ENCODE data around the gene DDX31.

DDX31 gene

DNA sequence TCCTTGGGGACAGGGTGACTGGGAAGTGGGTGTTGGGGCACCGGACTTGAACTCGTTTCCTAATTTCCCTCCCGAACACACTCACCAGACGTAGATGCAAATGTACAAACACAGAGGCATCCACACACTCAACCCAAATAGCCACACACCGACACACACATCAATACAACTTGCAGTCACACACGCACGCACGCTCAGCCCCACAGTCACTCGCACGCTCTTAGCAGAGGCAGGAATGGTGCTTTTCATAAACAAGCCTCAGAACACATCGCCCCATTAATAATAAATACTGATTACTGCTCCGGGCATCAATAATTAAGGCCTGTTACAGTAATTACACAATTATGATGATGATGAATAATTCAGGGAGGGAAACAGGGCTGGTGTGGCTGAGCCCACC is 81.7 kb downstream of the DDX31 start:
- peaks cover 9% of the 10 kb centered on the region for H3K27me3 ChIP-seq (ENCODE audit: control insufficient read depth, insufficient read depth, low read length)
- H3K4me3 ChIP-seq (ENCODE audit: low read depth, low read length), result no peak overlapping the region
- TF ChIP-seq, protein P1, sequence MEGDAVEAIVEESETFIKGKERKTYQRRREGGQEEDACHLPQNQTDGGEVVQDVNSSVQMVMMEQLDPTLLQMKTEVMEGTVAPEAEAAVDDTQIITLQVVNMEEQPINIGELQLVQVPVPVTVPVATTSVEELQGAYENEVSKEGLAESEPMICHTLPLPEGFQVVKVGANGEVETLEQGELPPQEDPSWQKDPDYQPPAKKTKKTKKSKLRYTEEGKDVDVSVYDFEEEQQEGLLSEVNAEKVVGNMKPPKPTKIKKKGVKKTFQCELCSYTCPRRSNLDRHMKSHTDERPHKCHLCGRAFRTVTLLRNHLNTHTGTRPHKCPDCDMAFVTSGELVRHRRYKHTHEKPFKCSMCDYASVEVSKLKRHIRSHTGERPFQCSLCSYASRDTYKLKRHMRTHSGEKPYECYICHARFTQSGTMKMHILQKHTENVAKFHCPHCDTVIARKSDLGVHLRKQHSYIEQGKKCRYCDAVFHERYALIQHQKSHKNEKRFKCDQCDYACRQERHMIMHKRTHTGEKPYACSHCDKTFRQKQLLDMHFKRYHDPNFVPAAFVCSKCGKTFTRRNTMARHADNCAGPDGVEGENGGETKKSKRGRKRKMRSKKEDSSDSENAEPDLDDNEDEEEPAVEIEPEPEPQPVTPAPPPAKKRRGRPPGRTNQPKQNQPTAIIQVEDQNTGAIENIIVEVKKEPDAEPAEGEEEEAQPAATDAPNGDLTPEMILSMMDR (IDR thresholded peaks at IDR 0.05), result no peak
- no peaks in the 10 kb centered on the region for H3K79me2 ChIP-seq
- H2AFZ ChIP-seq, result no peak overlapping the region
- H3K36me3 ChIP-seq (ENCODE audit: control insufficient read depth, insufficient read depth, low read length), result no peaks in the 10 kb centered on the region
- H3K4me2 ChIP-seq (ENCODE audit: low read length), result no peak overlapping the region
- H3K9me3 ChIP-seq (ENCODE audit: control insufficient read depth, low read length), result no peaks in the 10 kb centered on the region
- no peak overlapping the region for H3K9ac ChIP-seq
- no peaks in the 10 kb centered on the region for H3K4me1 ChIP-seq
- no peak overlapping the region for H3K27ac ChIP-seq

DNA sequence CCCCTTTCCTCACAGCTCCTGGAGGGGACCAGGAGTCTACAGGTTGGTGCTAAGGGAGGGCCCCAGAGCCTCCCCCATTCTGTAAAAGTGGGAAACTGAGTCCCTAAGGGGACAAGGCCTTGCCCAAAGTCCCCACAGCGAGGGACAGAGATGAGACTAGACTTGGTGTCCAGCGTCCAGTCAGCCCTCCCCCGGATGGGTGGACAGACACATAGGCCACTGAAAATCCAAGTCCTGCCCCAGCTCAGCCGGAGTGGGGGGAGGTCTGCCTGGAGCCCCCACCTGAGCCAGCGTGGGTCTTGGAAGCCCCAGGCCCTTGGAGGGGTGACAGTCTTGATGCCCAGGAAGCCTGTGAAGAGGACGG is 82.2 kb downstream of the DDX31 start:
- TF ChIP-seq, protein P1 (IDR thresholded peaks at IDR 0.05), result no peak
- H3K79me2 ChIP-seq, result no peaks in the 10 kb centered on the region
- H3K27me3 ChIP-seq (ENCODE audit: control insufficient read depth, insufficient read depth, low read length), result peaks cover 9% of the 10 kb centered on the region
- no peaks in the 10 kb centered on the region for H3K9me3 ChIP-seq (ENCODE audit: control insufficient read depth, low read length)
- no peak overlapping the region for H3K9ac ChIP-seq
- H3K27ac ChIP-seq, result no peak overlapping the region
- no peak overlapping the region for H3K4me2 ChIP-seq (ENCODE audit: low read length)
- no peaks in the 10 kb centered on the region for H3K36me3 ChIP-seq (ENCODE audit: control insufficient read depth, insufficient read depth, low read length)
- no peak overlapping the region for H3K4me3 ChIP-seq (ENCODE audit: low read depth, low read length)
- H2AFZ ChIP-seq, result no peak overlapping the region
- no peaks in the 10 kb centered on the region for H3K4me1 ChIP-seq

DNA sequence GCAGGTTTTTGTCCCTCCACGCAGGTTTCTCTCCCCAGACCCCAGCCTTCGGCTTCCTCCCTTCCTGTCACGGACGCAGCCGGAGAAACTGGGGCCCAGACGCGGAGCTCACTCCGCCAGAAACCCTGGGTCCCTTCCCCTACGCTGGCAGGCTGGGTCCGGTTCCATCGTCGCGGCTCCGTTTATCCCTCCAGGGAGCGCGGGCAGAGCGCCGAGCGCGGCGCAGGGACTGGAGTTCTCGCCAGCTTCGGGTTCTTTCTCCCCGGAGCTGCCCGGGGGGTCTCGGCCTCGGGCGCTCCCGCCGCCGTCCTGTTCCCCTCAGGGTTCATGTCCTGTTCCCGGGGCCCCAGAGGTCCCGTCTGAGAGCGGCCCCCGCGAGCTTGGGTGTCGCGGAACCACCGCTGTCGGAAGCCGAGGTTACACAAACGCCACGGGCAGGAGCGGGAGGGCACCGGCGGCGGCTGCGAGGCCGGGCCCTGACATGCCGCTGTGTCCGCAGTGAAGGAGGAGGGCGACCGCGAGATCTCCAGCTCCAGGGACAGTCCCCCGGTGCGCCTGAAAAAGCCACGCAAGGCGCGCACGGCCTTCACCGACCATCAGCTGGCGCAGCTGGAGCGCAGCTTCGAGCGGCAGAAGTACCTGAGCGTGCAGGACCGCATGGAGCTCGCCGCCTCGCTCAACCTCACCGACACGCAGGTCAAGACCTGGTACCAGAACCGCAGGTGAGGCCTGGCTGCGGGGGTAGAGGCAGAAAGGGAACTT is 82.8 kb downstream of the DDX31 start:
- Histone ChIP-seq H3K9me3 (ENCODE audit: control insufficient read depth, low read length) (no peaks in the 10 kb centered on the region), H3K9ac (no peak overlapping the region), H3K4me1 (no peaks in the 10 kb centered on the region), H3K27me3 (ENCODE audit: control insufficient read depth, insufficient read depth, low read length) (peaks cover 9% of the 10 kb centered on the region), H3K4me3 (ENCODE audit: low read depth, low read length) (no peak overlapping the region), H2AFZ (no peak overlapping the region), H3K79me2 (no peaks in the 10 kb centered on the region), H3K27ac (no peak overlapping the region), H3K36me3 (ENCODE audit: control insufficient read depth, insufficient read depth, low read length) (no peaks in the 10 kb centered on the region), H3K4me2 (ENCODE audit: low read length) (no peak overlapping the region)
- TF ChIP-seq, protein P1 (IDR thresholded peaks at IDR 0.05), result no peak

DNA sequence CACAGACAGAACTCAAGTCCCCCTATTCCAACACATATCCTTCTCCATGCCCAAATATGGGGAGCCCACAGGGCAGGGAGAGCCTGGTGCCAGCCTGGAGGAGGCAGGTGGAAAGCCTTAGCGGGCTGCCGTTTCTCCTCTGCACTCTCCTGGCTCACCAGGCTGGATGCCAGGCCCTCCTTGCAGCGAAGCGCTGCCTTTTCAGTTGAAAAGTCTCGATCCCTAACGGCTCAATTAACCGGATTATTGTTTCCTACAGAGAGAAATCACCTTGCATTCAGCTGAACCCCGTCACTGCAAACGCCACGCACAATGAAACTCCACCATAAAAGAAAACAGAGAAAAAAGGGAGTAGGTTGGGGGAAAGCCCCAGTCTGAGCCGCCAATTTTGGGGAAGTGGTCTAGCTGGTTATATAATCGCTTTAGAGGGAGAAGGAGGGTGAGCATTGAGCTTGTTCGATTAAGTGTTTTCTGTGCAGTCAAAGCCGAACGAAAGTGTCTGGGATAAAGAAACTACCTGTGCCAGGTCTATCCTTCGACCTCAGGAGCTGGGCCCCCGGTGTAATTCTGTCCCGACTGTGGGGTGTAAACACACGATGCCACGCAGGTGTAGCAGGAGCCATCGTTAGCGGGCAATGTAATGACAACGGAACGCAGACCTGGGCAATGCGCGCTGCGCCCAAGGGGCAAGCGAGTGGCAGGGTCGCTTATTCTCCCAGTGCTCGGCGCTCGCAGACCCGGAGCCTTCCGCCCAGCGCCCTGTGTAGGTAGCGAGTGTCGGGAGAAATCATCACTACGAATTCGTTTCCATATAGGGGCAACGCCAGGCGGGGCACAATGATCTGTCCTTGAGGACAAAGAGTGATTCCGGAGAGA is 83.6 kb downstream of the DDX31 start:
- no peak overlapping the region for H3K4me2 ChIP-seq (ENCODE audit: low read length)
- peaks cover 12% of the 10 kb centered on the region for H3K27me3 ChIP-seq (ENCODE audit: control insufficient read depth, insufficient read depth, low read length)
- H2AFZ ChIP-seq, result no peak overlapping the region
- TF ChIP-seq, protein P1 (IDR thresholded peaks at IDR 0.05), result no peak
- H3K9me3 ChIP-seq (ENCODE audit: control insufficient read depth, low read length), result no peaks in the 10 kb centered on the region
- H3K4me1 ChIP-seq, result no peaks in the 10 kb centered on the region
- no peaks in the 10 kb centered on the region for H3K79me2 ChIP-seq
- no peaks in the 10 kb centered on the region for H3K36me3 ChIP-seq (ENCODE audit: control insufficient read depth, insufficient read depth, low read length)
- no peak overlapping the region for H3K9ac ChIP-seq
- no peak overlapping the region for H3K27ac ChIP-seq
- no peak overlapping the region for H3K4me3 ChIP-seq (ENCODE audit: low read depth, low read length)
